ENCODE results near the gene ARHGAP15.

Gene ARHGAP15

GRCh38 chr2:143466391-143466790 lies 337.2 kb downstream of the ARHGAP15 start:
- no peak for DNase-seq

GRCh38 chr2:143467011-143467410 lies 337.8 kb downstream of the ARHGAP15 start:
- DNase-seq = no peak

- DNase-seq = no peak
Measured at GRCh38 chr2:143468341-143468888, 339.2 kb downstream of the ARHGAP15 start.

GRCh38 chr2:143469323-143469722 lies 340.1 kb downstream of the ARHGAP15 start:
- DNase-seq = no peak

- no peak for DNase-seq
Measured at GRCh38 chr2:143471550-143471949, 342.3 kb downstream of the ARHGAP15 start.

- no peak for DNase-seq
Measured at GRCh38 chr2:143473216-143473615, 344.0 kb downstream of the ARHGAP15 start.

- DNase-seq = peak; percentile 35
Measured at GRCh38 chr2:143473820-143474219, 344.6 kb downstream of the ARHGAP15 start.

- no peak for DNase-seq
Measured at GRCh38 chr2:143474586-143474985, 345.4 kb downstream of the ARHGAP15 start.

GRCh38 chr2:143475041-143475776 lies 346.0 kb downstream of the ARHGAP15 start:
- DNase-seq = peak; percentile 70

- DNase-seq = no peak
Measured at GRCh38 chr2:143476336-143477087, 347.3 kb downstream of the ARHGAP15 start.

GRCh38 chr2:143477714-143478443 lies 348.7 kb downstream of the ARHGAP15 start:
- no peak for DNase-seq

- DNase-seq = no peak
Measured at GRCh38 chr2:143480086-143480485, 350.9 kb downstream of the ARHGAP15 start.

- DNase-seq = no peak
Measured at GRCh38 chr2:143480601-143481236, 351.5 kb downstream of the ARHGAP15 start.

GRCh38 chr2:143481237-143481623 lies 352.0 kb downstream of the ARHGAP15 start:
- DNase-seq = peak; percentile 53

- DNase-seq = no peak
Measured at GRCh38 chr2:143481733-143482132, 352.5 kb downstream of the ARHGAP15 start.

GRCh38 chr2:143482316-143482715 lies 353.1 kb downstream of the ARHGAP15 start:
- DNase-seq = peak; percentile 43

- no peak for DNase-seq
Measured at GRCh38 chr2:143482771-143483170, 353.6 kb downstream of the ARHGAP15 start.

GRCh38 chr2:143486976-143487375 lies 357.8 kb downstream of the ARHGAP15 start:
- DNase-seq = no peak

GRCh38 chr2:143489145-143489544 lies 359.9 kb downstream of the ARHGAP15 start:
- DNase-seq = no peak

- DNase-seq = no peak
Measured at GRCh38 chr2:143491131-143491530, 361.9 kb downstream of the ARHGAP15 start.

GRCh38 chr2:143493339-143493738 lies 364.1 kb downstream of the ARHGAP15 start:
- DNase-seq = no peak

- no peak for DNase-seq
Measured at GRCh38 chr2:143497726-143498125, 368.5 kb downstream of the ARHGAP15 start.

GRCh38 chr2:143498496-143498895 lies 369.3 kb downstream of the ARHGAP15 start:
- DNase-seq = no peak
